D721Med (cell line): ENCODE results near the gene ADCYAP1.

ENCODE experiments used
- DNase-seq: peaks from one replicate; pipeline ENCODE4 v3.0.0; 2011; ENCODE audit warnings: low spot score; ENCODE audit not compliant: insufficient read length
- FAIRE-seq: peaks from 2 replicates; lab custom pipeline; 2011; peaks lifted over from hg19 to GRCh38; lab: Jason Lieb, UNC
- CTCF ChIP-seq: IDR thresholded peaks from 2 replicates; pipeline ENCODE4 v1.5.1; 2012; ENCODE audit warnings: mild to moderate bottlenecking, control low read depth; ENCODE audit not compliant: insufficient read depth; ENCODE audit errors: missing control alignments

Gene ADCYAP1

GRCh38 chr18:886076-886475 is 18.6 kb upstream of the ADCYAP1 start:
- no peak for TF ChIP-seq CTCF
- DNase-seq, result no peak
- FAIRE-seq, result peak; percentile 35

GRCh38 chr18:887716-888115 is 17.0 kb upstream of the ADCYAP1 start:
- FAIRE-seq, result peak; percentile 32
- no peak for DNase-seq
- TF ChIP-seq CTCF, result no peak

- TF ChIP-seq CTCF, result no peak
- DNase-seq (no peak), FAIRE-seq (no peak)
Measured at GRCh38 chr18:892316-892715, 12.4 kb upstream of the ADCYAP1 start.

GRCh38 chr18:896315-896714 is 8.4 kb upstream of the ADCYAP1 start:
- peak; percentile 84 for FAIRE-seq

GRCh38 chr18:901761-902160 is 2.9 kb upstream of the ADCYAP1 start:
- FAIRE-seq, result no peak
- no peak for TF ChIP-seq CTCF
- no peak for DNase-seq

More at GRCh38 chr18:896315-896714, 8.4 kb upstream of the ADCYAP1 start:
- no peak for TF ChIP-seq CTCF
- DNase-seq, result no peak

- FAIRE-seq (no peak), DNase-seq (no peak)
- TF ChIP-seq CTCF, result peak; percentile 52
Measured at GRCh38 chr18:902229-902628, 2.4 kb upstream of the ADCYAP1 start.

- DNase-seq, result no peak
- no peak for TF ChIP-seq CTCF
- no peak for FAIRE-seq
Measured at GRCh38 chr18:903701-904100, 970 bp upstream of the ADCYAP1 start.
